HG03103 (cell line): ENCODE data around the gene LRRC4C.
"Not testable (repeated sequence)": the region's sequence is repeated elsewhere in the genome, so short reads cannot be mapped to it uniquely, and the experiment has no call there.

Experiments
- ATAC-seq: cut with Tn5 transposase; IDR thresholded peaks from one replicate; pipeline ENCODE4 v1.9.1; 2021; ENCODE audit warnings: low read depth; ENCODE audit not compliant: unreplicated experiment

The LRRC4C gene

DNA sequence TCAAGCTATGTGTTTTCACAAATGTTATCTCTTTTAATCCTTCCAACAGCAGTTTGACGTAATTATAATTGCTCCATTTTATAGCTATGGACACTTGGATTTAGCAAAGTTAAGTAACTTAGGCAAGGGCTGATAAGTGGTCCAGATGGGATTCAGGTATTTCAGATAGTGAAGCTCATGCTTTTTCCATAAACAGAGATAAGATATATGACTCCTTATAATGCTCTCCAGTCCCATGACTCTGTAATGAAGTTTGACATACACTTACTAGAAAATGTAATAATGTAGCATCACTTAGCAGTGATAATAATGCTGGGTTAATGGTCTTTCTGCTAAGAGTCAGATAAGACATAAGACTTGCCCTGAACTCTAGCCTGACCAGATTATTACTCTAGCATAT, 892.1 kb downstream of the LRRC4C start:
- ATAC-seq, result no peak

DNA sequence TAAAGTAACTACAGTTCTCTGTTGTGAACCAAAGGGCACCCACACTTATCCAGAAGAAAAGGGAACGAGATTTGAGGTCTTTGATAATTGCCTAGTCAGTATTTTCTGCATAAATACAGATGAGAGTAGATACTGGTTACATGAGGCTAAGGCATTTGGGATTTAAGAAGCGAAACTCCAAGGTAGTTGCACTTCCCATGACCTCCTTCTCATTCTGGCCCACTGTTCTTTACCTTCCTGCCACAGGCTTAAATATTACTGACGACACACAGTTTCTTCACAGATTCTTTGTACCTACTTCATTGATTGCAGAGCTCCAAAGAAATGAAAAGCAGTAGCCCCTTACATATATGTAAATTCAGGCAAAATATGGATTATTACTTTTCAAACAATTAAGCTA, 915.3 kb downstream of the LRRC4C start:
- ATAC-seq, result no peak

DNA sequence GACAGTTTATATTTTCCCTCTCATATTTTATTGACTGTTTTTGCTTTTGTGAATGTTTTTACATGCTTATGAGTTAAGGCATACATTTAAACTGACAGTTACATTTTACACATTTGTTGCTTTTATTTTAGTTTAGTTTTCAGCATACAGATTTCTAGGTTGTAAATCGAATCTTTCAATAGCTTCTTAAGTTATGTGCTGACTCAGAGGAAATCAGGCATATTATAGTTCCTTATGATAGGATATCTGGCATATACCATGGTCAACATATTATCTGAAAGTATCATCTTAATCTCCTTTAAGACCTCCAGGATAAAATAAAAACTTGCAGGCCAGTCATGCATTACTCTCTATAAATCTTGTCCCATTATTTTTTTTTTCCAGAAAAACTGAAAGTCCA, 916.6 kb downstream of the LRRC4C start:
- ATAC-seq, result no peak

DNA sequence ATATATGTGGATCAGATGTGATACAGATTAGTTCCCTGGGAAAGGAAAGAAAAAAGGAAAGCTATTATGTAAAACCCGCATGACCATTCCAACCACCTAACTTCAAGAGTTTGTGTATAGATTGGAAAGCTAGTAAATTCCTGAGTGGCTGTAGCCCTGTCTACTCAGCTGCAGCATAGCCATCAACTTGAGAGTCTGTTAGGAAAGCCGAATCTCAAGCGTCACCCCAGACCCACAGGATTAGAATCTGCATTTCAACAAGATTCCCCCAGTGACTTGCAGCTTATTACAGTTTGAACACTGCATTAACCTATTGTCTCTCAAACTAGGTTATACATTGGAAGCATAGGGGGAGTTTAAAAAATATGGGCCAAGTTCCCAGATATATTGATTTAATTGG, 921.7 kb downstream of the LRRC4C start:
- ATAC-seq, result no peak

DNA sequence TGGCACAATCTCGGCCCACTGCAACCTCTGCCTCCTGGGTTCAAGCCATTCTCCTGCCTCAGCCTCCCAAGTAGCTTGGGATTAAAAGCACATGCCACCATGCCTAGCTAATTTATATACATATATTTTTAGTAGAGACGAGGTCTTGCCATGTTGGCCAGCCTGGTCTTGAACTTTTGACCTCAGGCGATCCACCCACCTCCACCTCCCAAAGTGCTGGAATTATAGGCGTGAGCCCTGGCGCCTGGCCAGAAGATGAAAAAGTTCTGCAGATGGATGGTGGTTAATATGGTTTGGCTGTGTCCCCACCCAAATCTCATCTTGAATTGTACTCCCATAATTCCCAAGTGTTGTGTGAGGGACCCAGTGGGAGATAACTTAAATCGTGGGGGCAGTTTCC, 937.4 kb downstream of the LRRC4C start:
- ATAC-seq, result not testable (repeated sequence)

DNA sequence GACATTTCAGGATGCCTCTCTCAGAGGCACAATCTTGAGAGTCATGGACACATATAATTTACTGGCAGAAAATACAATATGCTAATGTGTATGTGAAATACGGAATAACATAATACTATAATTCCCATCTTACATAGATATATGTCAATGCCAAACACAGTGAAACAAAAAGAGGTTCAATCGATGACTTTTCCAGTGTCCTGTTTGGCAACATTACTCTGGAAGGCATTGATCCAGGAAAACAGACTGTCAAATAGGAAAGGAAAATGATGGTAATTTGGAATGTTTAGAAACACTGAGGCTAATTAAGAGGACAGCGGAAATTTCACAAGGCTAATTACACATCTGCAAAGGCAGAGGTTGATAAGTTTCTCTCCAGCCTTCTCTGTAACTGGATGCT, 942.3 kb downstream of the LRRC4C start:
- no peak for ATAC-seq

DNA sequence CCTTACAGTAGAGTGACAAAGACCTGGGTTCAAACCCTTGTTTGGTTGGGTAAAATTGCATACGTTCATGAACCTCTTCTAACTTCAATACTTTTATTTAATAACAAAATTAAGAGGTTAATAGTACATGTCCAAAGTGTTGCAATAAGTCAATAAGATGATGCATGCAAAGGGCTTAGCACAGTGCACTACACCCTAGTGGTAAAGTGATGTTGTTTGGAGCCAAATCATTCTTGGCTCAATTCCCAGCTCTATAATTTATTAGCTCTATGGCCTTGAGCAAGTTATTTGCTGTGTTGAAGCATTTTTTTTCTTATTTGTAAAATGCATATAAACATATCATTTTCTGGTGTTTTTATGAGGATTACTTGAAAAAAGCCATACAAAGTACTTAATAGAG, 945.3 kb downstream of the LRRC4C start:
- no peak for ATAC-seq

DNA sequence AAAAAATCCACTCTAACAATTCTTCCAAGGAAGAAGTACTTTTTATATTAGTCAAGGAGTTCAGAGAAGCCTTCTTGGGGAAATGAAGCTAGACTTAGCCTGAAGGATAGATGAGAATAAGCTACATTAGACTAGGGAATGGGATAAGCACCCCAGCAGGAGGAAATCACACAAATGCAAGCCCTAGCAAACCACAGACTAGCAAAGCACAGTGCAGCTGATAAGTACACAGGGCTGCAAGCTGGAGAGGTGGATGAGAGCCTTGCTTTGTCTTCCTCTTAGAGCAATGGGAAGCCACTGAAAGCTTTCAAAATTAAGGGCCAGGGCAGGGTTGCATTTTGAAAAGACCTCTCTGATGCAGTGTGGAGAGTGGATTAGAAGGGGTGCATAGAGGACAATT, 946.2 kb downstream of the LRRC4C start:
- ATAC-seq, result no peak

DNA sequence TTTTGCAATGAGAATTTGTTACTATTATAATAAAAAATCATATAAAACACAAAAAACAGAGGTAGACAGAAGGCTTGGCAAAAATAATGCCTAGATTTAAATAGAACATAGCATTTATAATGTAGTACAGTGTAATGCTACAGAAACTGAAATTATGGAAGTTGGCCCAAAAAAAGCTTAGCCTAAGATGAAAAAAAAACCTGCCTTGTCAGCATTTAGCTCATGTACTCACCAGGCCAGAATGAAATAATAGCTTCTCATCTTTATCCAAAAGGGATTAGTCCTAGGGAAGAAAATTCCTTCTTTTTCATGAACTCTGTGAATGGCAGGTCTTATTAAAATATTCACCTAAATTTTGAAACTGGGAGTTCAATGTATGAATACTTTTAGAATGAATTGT, 951.1 kb downstream of the LRRC4C start:
- ATAC-seq, result no peak

DNA sequence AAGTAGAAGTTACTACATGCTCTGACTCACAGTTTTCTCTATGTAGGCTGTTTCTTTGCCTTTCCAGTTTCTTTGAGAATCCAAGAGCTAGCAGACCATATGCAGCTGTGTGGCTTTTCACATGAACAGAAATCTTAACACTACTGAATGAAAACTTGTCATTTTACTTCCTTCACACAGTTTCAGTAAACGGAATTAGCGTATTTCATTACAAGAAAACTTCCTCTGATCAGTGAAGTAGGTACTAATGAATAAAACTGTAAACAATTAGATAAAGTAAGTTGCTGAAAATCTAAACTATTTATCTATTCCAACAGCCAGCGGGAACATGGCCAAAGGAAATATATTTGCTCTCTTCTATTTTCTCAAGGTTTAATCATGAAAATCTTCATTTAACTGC, 953.2 kb downstream of the LRRC4C start:
- ATAC-seq, result no peak

DNA sequence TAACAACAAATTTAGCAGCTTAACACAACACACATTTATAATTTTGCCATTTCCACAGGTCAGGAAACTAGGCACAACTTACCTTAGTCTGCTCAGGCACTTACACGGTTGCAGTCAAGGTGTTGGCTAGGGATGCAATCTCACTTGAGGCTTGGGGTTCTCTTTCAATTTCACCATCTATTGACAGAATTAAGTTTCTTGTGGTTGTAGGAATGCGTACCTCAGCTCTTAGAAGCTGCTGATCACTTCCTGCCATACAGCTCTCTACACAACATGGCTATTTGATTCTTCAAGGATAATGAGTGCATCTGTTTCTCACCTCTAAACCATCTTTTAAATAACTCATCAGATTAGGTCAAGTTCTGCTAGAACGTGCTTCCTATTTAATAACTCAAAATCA, 968.1 kb downstream of the LRRC4C start:
- no peak for ATAC-seq

DNA sequence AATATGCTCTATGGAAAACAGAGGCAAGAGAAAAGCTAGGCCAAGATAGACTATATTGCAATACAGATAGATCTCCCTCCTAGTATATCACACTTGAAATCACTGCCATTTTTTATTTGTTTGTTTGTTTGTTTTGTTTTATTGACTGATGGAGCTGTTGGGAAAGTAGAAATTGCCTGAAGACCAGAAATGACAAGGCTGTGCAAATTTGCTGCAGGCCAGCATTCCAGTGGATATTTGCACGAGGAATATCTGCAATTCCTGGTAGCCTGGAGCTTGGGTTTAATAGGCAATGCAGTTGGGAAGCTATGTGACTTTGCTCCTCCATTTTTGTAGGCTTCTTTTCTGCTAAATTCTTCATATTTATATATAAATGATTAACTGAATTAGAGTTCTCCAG, 991.7 kb downstream of the LRRC4C start:
- no peak for ATAC-seq

DNA sequence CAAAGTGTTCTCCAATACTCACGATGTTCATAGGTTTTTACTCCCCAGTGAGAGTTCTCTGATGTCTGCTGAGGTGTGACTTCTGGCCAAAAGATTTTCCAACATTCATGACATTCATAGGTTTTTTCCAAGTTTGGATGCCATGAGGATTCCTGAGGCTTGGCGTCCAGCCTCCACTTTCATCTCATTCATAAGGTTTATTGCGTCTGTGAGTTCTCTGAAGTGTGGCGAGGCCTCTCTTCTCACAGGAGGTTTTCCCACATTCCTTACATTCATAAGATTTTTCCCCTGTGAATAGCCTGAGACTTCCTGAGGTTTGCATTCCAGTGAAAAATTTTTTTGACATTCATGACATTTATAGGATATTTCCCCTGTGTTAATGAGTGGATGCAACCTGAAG, 1014.1 kb downstream of the LRRC4C start:
- no peak for ATAC-seq

DNA sequence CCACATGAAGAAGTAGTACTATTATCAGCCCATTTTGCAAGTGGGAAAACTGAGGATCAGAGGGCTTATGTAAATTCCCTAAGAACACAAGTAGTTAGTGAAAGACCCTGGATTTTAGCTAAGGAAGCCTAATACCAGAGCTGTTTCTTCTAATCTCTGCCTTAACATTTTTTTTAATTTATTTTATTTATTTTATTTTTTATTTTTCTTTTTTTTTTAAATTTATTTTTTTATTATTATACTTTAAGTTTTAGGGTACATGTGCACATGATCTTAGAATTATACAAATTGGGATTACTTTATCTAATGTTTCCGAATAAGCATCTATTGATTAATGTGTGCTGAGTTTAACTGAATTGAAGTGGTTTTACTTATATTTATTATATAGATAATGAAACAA, 1015.3 kb downstream of the LRRC4C start:
- ATAC-seq, result no peak

DNA sequence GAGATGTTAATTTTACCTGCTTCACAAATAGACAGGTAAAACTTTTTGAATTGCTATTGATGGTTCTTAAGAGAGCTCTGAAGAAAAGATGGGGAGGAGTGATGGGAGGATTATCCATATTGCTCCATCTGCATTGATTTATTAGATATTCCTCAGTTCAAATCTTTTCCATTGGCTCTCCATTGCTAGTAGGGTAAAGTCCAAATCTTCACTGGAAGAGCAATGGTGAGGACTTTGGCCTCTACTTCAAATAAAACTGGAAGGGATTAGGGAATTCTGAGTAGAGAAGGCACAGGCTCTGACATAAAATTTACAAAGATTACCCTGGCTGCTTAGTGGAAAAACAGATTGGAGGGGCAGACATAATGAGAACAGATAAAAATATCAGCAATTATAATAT, 1024.1 kb downstream of the LRRC4C start:
- no peak for ATAC-seq

DNA sequence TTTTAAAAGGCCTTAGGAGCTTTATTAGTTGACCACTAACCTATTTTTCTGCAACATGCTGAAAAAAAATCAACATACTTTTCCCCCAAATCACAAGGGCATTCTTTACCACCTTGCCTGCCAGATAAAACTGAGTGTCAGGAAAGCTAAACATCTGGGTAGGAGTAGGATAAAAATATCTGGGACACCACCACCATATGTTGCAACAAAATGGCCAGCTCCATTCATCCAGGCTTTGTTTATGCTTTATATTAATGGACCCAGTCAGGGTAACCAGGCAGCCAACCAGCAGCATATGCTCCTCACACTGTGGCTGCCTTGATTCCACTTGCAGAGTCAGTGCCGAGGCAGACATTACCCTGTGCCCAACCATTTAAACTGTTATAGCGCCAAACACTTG, 1024.5 kb downstream of the LRRC4C start:
- ATAC-seq, result no peak

DNA sequence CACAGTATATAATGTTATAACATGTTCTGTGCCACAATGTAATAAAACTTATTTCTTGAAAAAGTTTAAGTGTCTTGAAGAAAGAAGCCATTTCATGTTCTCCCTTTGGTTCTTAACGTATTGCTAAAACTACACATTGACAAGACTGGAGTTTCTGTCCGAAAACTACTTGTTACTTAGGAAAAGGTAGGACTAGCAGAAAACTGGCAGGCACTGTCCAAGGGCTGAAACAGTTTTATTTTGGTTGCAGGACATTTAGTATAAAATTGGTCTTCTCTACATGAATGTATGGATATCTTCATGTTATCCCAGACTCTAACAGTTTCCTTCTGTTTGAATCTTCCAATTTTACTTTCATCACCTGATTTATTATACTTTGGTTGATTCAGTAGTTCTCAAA, 1027.1 kb downstream of the LRRC4C start:
- no peak for ATAC-seq

DNA sequence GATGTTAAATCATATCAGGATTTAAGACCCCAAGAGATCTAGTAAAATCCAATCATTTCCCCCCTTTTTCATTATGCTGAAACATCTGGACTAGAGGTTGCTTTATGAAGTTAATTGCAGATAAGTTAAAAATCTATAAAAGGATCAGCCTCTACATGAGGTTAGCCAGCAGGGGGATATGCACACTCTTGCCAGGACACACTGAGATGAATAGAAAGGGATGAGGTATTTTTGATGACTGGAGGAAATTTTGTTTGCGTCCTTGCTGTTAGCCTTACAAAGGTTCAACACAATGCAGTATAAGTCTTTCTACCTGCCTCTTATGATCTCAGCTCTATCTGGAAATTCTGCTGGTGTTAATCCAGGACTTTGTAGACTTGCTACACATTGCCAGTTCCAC, 1034.3 kb downstream of the LRRC4C start:
- no peak for ATAC-seq

DNA sequence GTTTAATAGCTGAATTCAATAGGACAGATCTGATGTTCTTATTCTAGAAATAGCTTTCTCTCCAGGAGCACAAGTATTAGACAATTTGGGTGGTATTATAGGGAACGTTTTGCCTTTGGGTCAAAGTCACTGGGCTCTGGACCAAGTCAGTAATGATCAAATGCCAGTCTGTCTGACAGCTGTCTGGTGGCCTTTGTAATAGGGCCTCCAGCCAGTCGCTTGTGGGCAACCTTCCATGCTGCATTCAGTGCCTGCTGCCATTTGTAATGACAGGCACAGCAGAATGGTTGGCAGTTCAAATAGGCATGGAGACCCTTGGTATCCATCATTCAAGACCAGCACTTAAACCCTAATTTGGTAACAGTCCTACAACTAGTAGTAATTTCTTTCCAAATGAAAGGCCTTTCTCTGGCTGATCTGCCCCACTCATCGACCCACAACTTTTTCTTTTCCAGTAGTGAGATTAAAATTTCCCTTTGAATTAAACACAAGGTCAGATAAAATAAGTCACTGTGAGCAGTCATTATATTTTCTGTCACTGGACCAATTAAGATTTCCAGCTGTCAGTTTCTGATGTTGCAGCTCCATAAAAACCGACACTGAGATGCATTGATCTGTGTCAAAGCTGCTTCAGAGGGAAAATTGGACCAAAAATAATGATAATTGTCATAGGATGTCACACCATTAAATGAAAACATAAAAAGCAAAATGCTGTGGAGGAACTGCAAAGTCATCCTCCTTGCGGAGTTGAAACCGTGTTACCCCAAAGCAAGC, 1038.1 kb downstream of the LRRC4C start:
- ATAC-seq, result no peak

DNA sequence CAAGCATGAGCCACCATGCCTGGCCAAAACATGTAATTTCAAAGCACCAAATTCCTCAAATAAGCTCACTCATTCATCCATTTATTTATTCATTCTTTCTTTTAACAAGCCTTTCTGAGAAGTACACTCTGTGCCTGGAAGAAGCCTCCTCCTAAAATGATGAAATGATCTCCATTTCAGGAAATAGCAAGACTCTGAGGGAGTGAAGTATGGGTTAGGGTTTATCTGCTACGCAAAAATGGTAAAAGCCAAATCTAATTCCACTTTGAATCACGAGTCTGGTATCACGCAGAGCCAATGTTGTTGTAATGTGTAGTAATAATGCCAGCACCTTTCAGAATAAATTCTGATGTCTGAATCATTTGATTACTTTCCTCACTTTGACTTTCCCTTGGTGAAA, 1041.8 kb downstream of the LRRC4C start:
- no peak for ATAC-seq

DNA sequence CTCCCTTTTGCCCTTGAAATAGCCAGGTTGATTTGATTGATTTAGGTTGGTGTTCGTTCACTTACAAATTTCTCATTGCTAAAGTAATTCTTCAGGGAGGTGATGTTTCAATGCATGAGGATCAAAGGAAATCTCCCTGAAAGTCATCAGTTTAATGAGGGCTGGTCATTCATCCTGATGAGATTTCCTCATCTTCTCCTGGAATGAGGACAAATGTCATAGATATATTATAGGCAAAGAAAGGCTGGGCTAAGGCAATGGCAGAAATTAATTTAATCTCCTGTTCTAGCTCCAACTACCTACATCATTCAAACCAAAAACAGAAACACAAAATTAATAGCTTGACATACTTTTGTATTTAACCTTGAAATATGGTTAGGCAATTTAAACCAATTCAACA, 1052.1 kb downstream of the LRRC4C start:
- ATAC-seq, result no peak

DNA sequence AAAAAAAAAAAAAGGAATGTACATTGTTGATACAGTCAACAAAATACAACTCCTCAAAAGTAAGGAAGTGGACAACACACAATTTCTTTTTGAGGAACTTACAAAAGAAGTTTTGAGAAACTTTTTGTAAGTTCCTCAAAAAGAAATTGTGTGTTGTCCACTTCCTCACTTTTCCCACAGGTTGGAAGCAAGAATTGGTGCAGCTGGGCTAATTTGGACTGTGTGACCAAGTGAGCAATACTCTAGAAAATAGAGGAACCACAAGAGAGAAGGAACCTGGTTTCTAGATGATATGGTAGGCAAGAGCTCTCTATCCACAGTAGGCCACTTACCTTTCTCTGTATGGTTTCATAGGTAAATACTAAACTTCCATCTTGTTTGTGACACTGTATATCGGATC, 1053.8 kb downstream of the LRRC4C start:
- ATAC-seq, result no peak

DNA sequence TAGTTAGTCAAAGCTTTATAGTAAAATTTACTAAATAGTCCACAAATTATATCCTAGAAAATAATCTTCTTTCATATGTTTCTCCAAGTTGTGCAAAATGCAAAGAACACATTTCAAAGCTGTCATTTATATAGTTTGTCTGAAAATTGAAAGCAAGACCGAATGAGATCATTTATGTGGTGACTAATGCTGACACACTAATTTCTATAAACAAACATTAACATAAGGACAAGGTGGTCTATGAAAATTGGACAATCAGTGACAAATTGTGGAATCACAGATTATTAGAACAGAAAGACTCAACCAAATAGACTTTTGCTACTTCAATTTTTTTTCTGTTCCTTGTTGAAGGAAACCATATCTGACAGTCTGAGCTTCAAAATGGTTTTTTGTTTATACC, 1056.1 kb downstream of the LRRC4C start:
- no peak for ATAC-seq
